Progenitor cell of endocrine pancreas (in vitro differentiated cells): ENCODE results near the gene P4HB. TPM values are rescaled to one million over a fixed set of nuclear protein-coding genes. Genes with fewer than 3 reads are reported as not detected.
A peak's percentile ranks its signal among the peaks of the same experiment; 100 is the strongest.

Experiments
- DNase-seq: peaks from one replicate; pipeline ENCODE4 v3.0.0; 2021; ENCODE audit warnings: low spot score; ENCODE audit not compliant: unreplicated experiment
- H3K27ac Mint-ChIP-seq: 2 replicates; pipeline ENCODE4 v1.8.0; 2021; ENCODE audit warnings: mild to moderate bottlenecking, moderate library complexity, mixed read lengths
- H3K27me3 Mint-ChIP-seq: 2 replicates; pipeline ENCODE4 v1.8.0; 2021; ENCODE audit warnings: mixed read lengths
- H3K36me3 Mint-ChIP-seq: 2 replicates; pipeline ENCODE4 v1.8.0; 2022; ENCODE audit warnings: mixed read lengths; ENCODE audit not compliant: insufficient read depth
- H3K4me1 Mint-ChIP-seq: 2 replicates; pipeline ENCODE4 v1.8.0; 2021; ENCODE audit warnings: low read depth, mixed read lengths
- H3K4me3 Mint-ChIP-seq: 2 replicates; pipeline ENCODE4 v1.8.0; 2021; ENCODE audit warnings: low read depth, mild to moderate bottlenecking, moderate library complexity, mixed read lengths
- H3K9me3 Mint-ChIP-seq: 2 replicates; pipeline ENCODE4 v1.8.0; 2021; ENCODE audit warnings: low read depth, mixed read lengths
- total RNA-seq: library from RNA; stranded (reverse); gene quantifications from 2 replicates; pipeline ENCODE4 v1.2.1, GENCODE V29; 2021
- TF ChIP-seq, protein P1 (sequence below): fragments of 200-600 bp; sonication (generic); IDR thresholded peaks from one replicate; pipeline ENCODE4 v1.5.0; 2021; ENCODE audit warnings: antibody characterized with exemption, mild to moderate bottlenecking; ENCODE audit not compliant: unreplicated experiment

Gene P4HB
- total RNA-seq, 1 donor from 2014 or later, result 484 TPM

DNA sequence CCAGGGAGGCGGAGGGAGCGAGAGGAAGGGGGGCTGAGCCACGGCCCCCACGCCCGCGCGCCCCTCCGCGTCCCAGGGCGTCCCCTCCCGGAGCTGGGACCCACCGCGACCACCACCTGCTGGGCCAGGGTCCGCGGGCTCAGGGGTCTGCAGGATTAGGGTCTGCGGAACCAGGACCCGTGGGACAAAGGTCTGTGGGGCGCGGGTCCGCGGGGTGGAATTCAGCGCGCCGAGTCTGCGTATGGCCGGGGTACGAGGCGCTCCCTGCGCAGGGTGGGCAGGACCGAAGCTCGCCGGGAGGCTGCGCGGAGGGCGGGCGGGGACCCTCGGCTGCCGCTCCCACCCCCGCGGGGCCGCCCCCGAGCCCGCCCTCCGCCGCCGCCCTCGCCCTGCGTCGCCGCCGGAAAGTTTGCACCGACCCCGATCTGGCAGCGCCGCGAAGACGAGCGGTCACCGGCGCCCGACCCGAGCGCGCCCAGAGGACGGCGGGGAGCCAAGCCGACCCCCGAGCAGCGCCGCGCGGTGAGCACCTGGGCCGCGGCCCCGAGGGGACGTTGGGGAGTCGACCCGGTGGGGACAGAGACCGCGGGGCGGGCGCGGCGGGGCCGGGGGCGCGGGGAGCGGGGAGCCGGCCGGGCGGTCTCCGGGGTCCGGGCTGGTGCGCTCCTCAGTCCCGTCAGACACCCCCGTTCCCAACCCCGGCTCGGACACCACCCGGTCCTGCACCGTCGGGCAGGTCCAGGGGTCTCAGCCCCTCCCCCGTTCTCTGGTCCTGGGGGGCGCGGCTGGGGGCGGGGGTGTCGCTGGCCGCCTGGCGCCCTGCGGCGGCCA is 56.4 kb downstream of the P4HB start, which contains the start of gene GCGR:
Gene GCGR (plus strand): TSS at position 423 of the 831 bp plus-strand sequence. CDS start 4,869 bp downstream, outside the sequence.
- Mint-ChIP-seq H3K4me3 (no peak within 1 kb of the TSS), H3K9me3 (peaks cover 3% of the 10 kb centered on the region), H3K27me3 (peaks cover 65% of the 10 kb centered on the region), H3K27ac (no peak within 1 kb of the TSS), H3K4me1 (no peaks in the 10 kb centered on the region), H3K36me3 (peaks cover 2% of the 10 kb centered on the region)
- TF ChIP-seq, protein P1, sequence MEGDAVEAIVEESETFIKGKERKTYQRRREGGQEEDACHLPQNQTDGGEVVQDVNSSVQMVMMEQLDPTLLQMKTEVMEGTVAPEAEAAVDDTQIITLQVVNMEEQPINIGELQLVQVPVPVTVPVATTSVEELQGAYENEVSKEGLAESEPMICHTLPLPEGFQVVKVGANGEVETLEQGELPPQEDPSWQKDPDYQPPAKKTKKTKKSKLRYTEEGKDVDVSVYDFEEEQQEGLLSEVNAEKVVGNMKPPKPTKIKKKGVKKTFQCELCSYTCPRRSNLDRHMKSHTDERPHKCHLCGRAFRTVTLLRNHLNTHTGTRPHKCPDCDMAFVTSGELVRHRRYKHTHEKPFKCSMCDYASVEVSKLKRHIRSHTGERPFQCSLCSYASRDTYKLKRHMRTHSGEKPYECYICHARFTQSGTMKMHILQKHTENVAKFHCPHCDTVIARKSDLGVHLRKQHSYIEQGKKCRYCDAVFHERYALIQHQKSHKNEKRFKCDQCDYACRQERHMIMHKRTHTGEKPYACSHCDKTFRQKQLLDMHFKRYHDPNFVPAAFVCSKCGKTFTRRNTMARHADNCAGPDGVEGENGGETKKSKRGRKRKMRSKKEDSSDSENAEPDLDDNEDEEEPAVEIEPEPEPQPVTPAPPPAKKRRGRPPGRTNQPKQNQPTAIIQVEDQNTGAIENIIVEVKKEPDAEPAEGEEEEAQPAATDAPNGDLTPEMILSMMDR, result no peak
- DNase-seq, result no peak

DNA sequence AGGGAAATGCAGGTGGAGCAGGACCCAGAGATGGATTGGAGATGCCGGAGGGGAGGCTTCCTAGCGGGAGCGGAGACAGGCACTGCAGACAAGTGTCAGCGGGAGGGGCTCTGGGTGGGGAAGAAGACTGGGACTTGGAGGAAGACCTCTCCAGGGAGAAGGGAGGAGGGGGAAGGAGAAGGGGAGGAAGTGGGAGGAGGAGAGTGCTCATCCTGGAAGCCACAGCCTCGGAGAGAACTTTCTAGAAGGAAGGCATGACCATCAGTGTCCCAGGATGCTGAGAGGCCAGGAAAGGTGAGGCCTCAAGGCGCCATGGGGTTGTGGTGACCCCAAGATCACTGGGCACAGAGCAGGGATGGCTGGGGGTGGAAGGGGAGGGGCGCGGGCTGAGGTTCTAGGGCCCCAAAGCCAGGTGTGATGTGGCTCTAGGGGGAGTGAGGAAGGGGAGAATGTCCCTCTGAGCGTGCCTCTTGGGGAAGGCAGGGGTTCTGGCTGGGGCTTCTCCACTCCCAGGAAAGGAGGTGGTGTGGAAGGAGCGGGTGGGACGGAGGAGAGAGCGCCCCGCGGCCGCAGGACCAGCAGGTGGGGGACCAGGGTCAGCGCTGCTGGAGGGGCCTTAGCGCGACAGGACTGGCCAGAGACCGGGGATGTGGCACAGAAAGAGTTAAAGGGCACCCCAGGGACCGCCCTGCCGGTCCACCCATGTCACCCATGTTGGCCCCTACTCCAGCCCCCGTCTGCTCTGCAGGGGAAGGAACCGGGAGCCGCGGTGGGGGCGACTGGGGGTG is 57.3 kb downstream of the P4HB start:
- H3K36me3 Mint-ChIP-seq, result peaks cover 2% of the 10 kb centered on the region
- peak overlapping the region; percentile 33 for H3K4me3 Mint-ChIP-seq
- H3K9me3 Mint-ChIP-seq, result peaks cover 3% of the 10 kb centered on the region
- no peak for DNase-seq
- H3K27ac Mint-ChIP-seq, result no peak overlapping the region
- no peaks in the 10 kb centered on the region for H3K4me1 Mint-ChIP-seq
- TF ChIP-seq, protein P1, result no peak
- peaks cover 62% of the 10 kb centered on the region for H3K27me3 Mint-ChIP-seq

DNA sequence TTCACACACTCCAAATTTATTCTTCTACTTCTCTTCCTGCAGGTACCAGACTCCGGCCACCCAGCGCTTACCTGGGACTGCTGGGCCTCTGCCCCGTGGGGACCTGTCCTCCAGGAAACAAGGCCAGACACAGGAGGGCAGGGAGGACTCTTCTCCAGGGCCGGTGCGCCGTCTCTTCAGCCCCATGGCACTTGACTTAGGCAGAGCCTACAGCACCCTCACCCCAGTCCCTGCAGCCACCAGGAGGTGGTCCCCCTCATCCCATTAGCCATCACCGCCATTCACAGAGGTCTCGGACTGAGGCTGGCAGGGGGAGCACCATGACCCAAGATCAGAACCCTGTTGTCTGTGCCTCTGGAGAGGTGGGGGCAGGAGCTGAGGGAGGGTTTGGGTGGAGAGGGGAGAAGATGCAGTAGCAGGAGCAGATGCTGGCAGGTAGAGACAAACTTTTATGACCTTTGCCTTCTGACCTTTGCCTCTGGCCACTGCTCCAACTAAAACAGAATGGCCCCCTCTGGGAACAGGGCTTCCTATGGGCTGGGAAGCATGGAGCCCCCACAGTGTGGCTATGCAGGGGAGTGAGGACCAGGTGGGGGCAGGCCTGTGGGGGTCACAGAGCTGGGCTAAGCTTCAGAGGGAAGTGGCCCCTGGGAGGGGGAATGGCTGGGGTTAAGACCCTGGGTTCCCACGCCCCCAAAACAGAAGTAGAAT is 58.1 kb downstream of the P4HB start:
- TF ChIP-seq, protein P1, result no peak
- H3K4me1 Mint-ChIP-seq, result no peaks in the 10 kb centered on the region
- H3K9me3 Mint-ChIP-seq, result peaks cover 3% of the 10 kb centered on the region
- peaks cover 2% of the 10 kb centered on the region for H3K36me3 Mint-ChIP-seq
- DNase-seq, result no peak
- peaks cover 54% of the 10 kb centered on the region for H3K27me3 Mint-ChIP-seq
- H3K27ac Mint-ChIP-seq, result no peak overlapping the region
- H3K4me3 Mint-ChIP-seq, result peak overlapping the region; percentile 33

DNA sequence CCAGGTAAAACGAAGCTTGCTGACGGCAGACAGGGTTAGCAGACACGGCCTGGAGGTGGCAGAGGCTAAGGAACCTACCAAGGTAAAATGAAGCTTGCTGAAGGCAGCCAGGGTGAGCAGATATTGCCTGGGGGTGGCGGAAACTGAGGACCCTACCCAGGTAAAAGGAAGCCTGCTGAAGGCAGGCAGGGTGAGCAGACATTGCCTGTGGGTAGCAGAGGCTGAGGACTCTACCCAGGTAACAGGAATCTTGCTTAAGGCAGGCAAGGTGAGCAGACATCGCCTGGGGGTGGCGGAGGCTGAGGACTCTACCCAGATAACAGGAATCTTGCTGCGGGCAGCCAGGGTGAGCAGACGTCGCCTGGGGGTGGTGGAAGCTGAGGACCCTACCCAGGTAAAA is 59.0 kb downstream of the P4HB start:
- no peak for DNase-seq
- TF ChIP-seq, protein P1, result no peak
- peaks cover 3% of the 10 kb centered on the region for H3K9me3 Mint-ChIP-seq
- H3K36me3 Mint-ChIP-seq, result peaks cover 2% of the 10 kb centered on the region
- no peaks in the 10 kb centered on the region for H3K4me1 Mint-ChIP-seq
- H3K27me3 Mint-ChIP-seq, result peaks cover 49% of the 10 kb centered on the region
- no peak overlapping the region for H3K27ac Mint-ChIP-seq
- H3K4me3 Mint-ChIP-seq, result no peak overlapping the region

DNA sequence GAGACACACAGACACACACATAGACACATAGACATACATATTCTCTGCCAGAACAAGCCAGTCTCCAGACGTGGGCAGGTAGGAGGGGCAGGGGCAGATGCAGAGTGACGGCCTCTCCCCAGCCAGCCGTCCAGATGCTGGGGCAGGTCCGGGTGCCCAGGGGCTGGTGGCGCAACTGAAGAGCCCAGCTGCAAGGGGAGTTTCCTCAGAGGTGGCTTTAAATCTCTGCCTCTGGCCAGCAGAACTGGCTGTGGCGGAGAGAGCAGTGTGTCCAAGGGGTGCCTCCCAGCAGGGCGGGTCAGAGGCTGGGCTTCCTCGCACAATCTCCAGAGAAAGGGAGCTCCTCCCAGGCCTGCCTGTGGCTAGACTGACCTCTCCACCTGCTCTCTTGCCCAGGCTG is 65.8 kb downstream of the P4HB start:
- TF ChIP-seq, protein P1, result no peak
- DNase-seq, result no peak
- H3K27ac Mint-ChIP-seq, result no peak overlapping the region
- no peaks in the 10 kb centered on the region for H3K36me3 Mint-ChIP-seq
- H3K9me3 Mint-ChIP-seq, result no peaks in the 10 kb centered on the region
- no peak overlapping the region for H3K4me3 Mint-ChIP-seq
- peaks cover 1% of the 10 kb centered on the region for H3K27me3 Mint-ChIP-seq
- H3K4me1 Mint-ChIP-seq, result no peaks in the 10 kb centered on the region
